Glutamatergic neuron (in vitro differentiated cells): ENCODE results near the gene SPAG6. TPM values are rescaled to one million over a fixed set of nuclear protein-coding genes. Genes with fewer than 3 reads are reported as not detected.
"Not testable (repeated sequence)": the region's sequence is repeated elsewhere in the genome, so short reads cannot be mapped to it uniquely, and the experiment has no call there.

Source experiments
- DNase-seq: peaks from one replicate; pipeline ENCODE4 v3.0.0; 2022
- H3K27ac Mint-ChIP-seq: one replicate; pipeline ENCODE4 v1.8.0; 2020; ENCODE audit warnings: mild to moderate bottlenecking, mixed read lengths, inconsistent platforms; ENCODE audit not compliant: unreplicated experiment
- H3K27me3 Mint-ChIP-seq: one replicate; pipeline ENCODE4 v1.8.0; 2020; ENCODE audit warnings: mild to moderate bottlenecking, moderate library complexity, mixed read lengths, inconsistent platforms; ENCODE audit not compliant: unreplicated experiment
- H3K36me3 Mint-ChIP-seq: one replicate; pipeline ENCODE4 v1.8.0; 2020; ENCODE audit warnings: mild to moderate bottlenecking, mixed read lengths, inconsistent platforms; ENCODE audit not compliant: unreplicated experiment
- H3K4me1 Mint-ChIP-seq: one replicate; pipeline ENCODE4 v1.8.0; 2020; ENCODE audit warnings: mild to moderate bottlenecking, low read depth, mixed read lengths, inconsistent platforms; ENCODE audit not compliant: unreplicated experiment
- H3K4me3 Mint-ChIP-seq: one replicate; pipeline ENCODE4 v1.8.0; 2020; ENCODE audit warnings: mild to moderate bottlenecking, mixed read lengths, inconsistent platforms; ENCODE audit not compliant: unreplicated experiment
- H3K9me3 Mint-ChIP-seq: one replicate; pipeline ENCODE4 v1.8.0; 2020; ENCODE audit warnings: mild to moderate bottlenecking, moderate library complexity, mixed read lengths, inconsistent platforms; ENCODE audit not compliant: unreplicated experiment
- CTCF ChIP-seq: fragments of 200-600 bp; sonication (generic); IDR thresholded peaks from one replicate; pipeline ENCODE4 v1.5.0; 2021; ENCODE audit not compliant: partially characterized antibody, unreplicated experiment
- total RNA-seq: library from RNA; stranded (reverse); fragmentation: NEBNext Ultra II Directional; extraction: Animal tissue kit (Norgen Biotek cat#: 25700); gene quantifications from one replicate; pipeline ENCODE4 v1.2.1, GENCODE V29; 2021; ENCODE audit not compliant: unreplicated experiment

The SPAG6 gene
- total RNA-seq, 1 donor from 2014 or later, result not detected

GRCh38 chr10:22308390-22308789 is 36.9 kb upstream of the SPAG6 start:
- TF ChIP-seq CTCF, result no peak
- Mint-ChIP-seq H3K4me3 (no peak overlapping the region), H3K27me3 (no peaks in the 10 kb centered on the region), H3K36me3 (no peaks in the 10 kb centered on the region), H3K9me3 (no peaks in the 10 kb centered on the region), H3K4me1 (no peaks in the 10 kb centered on the region), H3K27ac (no peak overlapping the region)
- no peak for DNase-seq

- H3K4me3 Mint-ChIP-seq, result no peak overlapping the region
- H3K9me3 Mint-ChIP-seq, result no peaks in the 10 kb centered on the region
- no peak for DNase-seq
- H3K4me1 Mint-ChIP-seq, result no peaks in the 10 kb centered on the region
- no peaks in the 10 kb centered on the region for H3K36me3 Mint-ChIP-seq
- no peak overlapping the region for H3K27ac Mint-ChIP-seq
- TF ChIP-seq CTCF, result no peak
- peaks cover 2% of the 10 kb centered on the region for H3K27me3 Mint-ChIP-seq
These were observed 35.9 kb upstream of the SPAG6 start for GRCh38 chr10:22309180-22310000.

GRCh38 chr10:22310012-22310411 is 35.3 kb upstream of the SPAG6 start:
- not testable (repeated sequence) for H3K27me3 Mint-ChIP-seq, DNase-seq, H3K27ac Mint-ChIP-seq, H3K9me3 Mint-ChIP-seq, H3K36me3 Mint-ChIP-seq, H3K4me3 Mint-ChIP-seq, H3K4me1 Mint-ChIP-seq

- no peaks in the 10 kb centered on the region for H3K4me1 Mint-ChIP-seq
- no peak for TF ChIP-seq CTCF
- H3K4me3 Mint-ChIP-seq, result no peak overlapping the region
- no peak overlapping the region for H3K27ac Mint-ChIP-seq
- peaks cover 8% of the 10 kb centered on the region for H3K9me3 Mint-ChIP-seq
- peaks cover 8% of the 10 kb centered on the region for H3K27me3 Mint-ChIP-seq
- no peaks in the 10 kb centered on the region for H3K36me3 Mint-ChIP-seq
- DNase-seq, result no peak
These were observed 34.4 kb upstream of the SPAG6 start for GRCh38 chr10:22310928-22311327.

GRCh38 chr10:22314852-22315251 is 30.4 kb upstream of the SPAG6 start:
- Mint-ChIP-seq H3K27me3 (peaks cover 14% of the 10 kb centered on the region), H3K4me1 (peaks cover 1% of the 10 kb centered on the region), H3K4me3 (peak overlapping the region; percentile 32), H3K9me3 (peaks cover 10% of the 10 kb centered on the region), H3K36me3 (no peaks in the 10 kb centered on the region), H3K27ac (no peak overlapping the region)
- TF ChIP-seq CTCF, result no peak
- DNase-seq, result no peak
